ENCODE measurements around the gene C2. TPM values are rescaled to one million over a fixed set of nuclear protein-coding genes. Genes with fewer than 3 reads are reported as not detected.

The C2 gene
- total RNA-seq, 1 donor from 2014 or later = 0.63 TPM

DNA sequence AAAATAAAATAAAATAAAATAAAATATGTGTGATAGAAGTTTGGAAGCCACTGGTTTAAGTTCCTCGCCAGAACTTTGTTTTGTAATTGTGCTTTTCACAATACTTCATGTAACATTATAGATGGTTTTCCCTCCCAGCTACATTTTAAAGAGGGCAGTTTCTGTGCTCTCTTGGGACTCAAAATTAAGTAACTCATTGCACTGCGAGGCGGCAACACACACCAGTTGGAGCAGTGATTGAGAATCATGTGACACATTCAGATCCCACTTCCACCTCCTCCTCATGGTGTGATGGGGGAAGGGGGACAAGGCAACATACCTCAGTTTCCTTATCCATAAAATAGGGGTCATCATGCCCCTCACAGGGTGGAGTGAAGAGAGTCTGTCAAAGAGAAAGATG is 7.5 kb downstream of the C2 start:
- TF ChIP-seq, protein P1, sequence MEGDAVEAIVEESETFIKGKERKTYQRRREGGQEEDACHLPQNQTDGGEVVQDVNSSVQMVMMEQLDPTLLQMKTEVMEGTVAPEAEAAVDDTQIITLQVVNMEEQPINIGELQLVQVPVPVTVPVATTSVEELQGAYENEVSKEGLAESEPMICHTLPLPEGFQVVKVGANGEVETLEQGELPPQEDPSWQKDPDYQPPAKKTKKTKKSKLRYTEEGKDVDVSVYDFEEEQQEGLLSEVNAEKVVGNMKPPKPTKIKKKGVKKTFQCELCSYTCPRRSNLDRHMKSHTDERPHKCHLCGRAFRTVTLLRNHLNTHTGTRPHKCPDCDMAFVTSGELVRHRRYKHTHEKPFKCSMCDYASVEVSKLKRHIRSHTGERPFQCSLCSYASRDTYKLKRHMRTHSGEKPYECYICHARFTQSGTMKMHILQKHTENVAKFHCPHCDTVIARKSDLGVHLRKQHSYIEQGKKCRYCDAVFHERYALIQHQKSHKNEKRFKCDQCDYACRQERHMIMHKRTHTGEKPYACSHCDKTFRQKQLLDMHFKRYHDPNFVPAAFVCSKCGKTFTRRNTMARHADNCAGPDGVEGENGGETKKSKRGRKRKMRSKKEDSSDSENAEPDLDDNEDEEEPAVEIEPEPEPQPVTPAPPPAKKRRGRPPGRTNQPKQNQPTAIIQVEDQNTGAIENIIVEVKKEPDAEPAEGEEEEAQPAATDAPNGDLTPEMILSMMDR (IDR thresholded peaks at IDR 0.05; ENCODE audit: insufficient read depth, low read length, poor library complexity, severe bottlenecking) = no peak
- no peak for DNase-seq (ENCODE audit: low read depth)
- no peaks in the 10 kb centered on the region for H3K36me3 ChIP-seq (ENCODE audit: control insufficient read depth, insufficient read depth, low read length)
- no peak overlapping the region for H3K4me3 ChIP-seq (ENCODE audit: low read depth, low read length)
- peaks cover 2% of the 10 kb centered on the region for H3K27me3 ChIP-seq (ENCODE audit: control insufficient read depth, insufficient read depth, low read length)

DNA sequence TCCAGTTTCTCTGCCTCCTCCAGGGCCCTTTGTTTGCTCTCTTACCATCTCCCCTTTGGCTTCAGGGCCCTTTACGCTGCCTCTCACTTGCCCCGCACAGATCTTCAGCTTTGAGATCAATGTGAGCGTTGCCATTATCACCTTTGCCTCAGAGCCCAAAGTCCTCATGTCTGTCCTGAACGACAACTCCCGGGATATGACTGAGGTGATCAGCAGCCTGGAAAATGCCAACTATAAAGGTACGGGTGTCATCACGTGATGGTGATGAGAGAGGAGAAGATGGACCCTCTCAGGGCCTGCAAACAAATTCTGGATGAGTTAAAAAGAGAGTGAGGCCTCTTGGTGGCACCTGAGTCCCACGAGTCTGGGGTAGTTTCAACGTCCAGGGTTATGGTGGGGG is 8.3 kb downstream of the C2 start:
- DNase-seq (ENCODE audit: low read depth) = no peak
- no peaks in the 10 kb centered on the region for H3K36me3 ChIP-seq (ENCODE audit: control insufficient read depth, insufficient read depth, low read length)
- H3K27me3 ChIP-seq (ENCODE audit: control insufficient read depth, insufficient read depth, low read length) = peaks cover 2% of the 10 kb centered on the region
- TF ChIP-seq, protein P1 (IDR thresholded peaks at IDR 0.05; ENCODE audit: insufficient read depth, low read length, poor library complexity, severe bottlenecking) = no peak
- no peak overlapping the region for H3K4me3 ChIP-seq (ENCODE audit: low read depth, low read length)

DNA sequence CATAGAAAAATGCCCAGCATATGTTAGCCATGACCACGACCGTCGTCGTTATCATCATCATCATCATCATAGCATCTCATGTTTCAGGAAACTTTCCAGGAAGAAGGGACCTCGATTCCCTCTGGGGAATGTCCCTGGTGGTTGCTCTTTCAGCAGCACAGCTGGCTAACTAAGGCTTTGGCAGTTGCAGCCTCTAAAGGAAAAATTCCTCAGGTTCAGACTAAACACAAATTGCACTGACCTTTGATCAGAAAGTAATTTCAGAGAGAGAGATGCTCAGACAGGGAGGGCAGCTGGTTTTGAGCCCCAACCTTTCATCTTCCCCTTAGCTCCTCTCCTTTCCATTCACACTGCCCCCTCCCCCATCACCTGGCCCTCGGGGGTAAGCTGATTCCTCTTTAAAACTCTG is 12.7 kb downstream of the C2 start:
- Histone ChIP-seq H3K27me3 (ENCODE audit: control insufficient read depth, insufficient read depth, low read length) (peaks cover 11% of the 10 kb centered on the region), H3K4me3 (ENCODE audit: low read depth, low read length) (no peak overlapping the region), H3K36me3 (ENCODE audit: control insufficient read depth, insufficient read depth, low read length) (no peaks in the 10 kb centered on the region)
- TF ChIP-seq, protein P1 (IDR thresholded peaks at IDR 0.05; ENCODE audit: insufficient read depth, low read length, poor library complexity, severe bottlenecking) = no peak
- peak; percentile 12 for DNase-seq (ENCODE audit: low read depth)

DNA sequence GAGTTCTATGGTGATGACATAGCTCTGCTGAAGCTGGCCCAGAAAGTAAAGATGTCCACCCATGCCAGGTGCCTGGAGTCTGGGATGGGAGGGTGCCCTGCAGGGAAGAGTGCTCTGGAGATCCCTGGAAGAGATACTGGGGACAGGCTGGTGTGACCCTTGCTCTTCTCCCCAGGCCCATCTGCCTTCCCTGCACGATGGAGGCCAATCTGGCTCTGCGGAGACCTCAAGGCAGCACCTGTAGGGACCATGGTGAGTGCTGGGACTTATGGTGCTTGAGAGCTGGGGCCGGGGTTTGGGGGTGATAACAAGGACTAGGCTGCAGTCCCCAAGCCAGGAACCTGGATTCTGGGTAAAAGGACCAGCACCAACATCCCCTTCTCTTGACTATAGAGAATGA is 16.2 kb downstream of the C2 start:
- TF ChIP-seq, protein P1 (IDR thresholded peaks at IDR 0.05; ENCODE audit: insufficient read depth, low read length, poor library complexity, severe bottlenecking) = no peak
- H3K36me3 ChIP-seq (ENCODE audit: control insufficient read depth, insufficient read depth, low read length) = no peaks in the 10 kb centered on the region
- peaks cover 14% of the 10 kb centered on the region for H3K27me3 ChIP-seq (ENCODE audit: control insufficient read depth, insufficient read depth, low read length)
- no peak for DNase-seq (ENCODE audit: low read depth)
- no peak overlapping the region for H3K4me3 ChIP-seq (ENCODE audit: low read depth, low read length)

DNA sequence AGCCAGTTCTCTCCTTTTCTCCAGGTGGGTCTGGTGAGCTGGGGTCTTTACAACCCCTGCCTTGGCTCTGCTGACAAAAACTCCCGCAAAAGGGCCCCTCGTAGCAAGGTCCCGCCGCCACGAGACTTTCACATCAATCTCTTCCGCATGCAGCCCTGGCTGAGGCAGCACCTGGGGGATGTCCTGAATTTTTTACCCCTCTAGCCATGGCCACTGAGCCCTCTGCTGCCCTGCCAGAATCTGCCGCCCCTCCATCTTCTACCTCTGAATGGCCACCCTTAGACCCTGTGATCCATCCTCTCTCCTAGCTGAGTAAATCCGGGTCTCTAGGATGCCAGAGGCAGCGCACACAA is 17.6 kb downstream of the C2 start:
- Histone ChIP-seq H3K27me3 (ENCODE audit: control insufficient read depth, insufficient read depth, low read length) (peaks cover 14% of the 10 kb centered on the region), H3K36me3 (ENCODE audit: control insufficient read depth, insufficient read depth, low read length) (no peaks in the 10 kb centered on the region), H3K4me3 (ENCODE audit: low read depth, low read length) (no peak overlapping the region)
- no peak for DNase-seq (ENCODE audit: low read depth)
- TF ChIP-seq, protein P1 (IDR thresholded peaks at IDR 0.05; ENCODE audit: insufficient read depth, low read length, poor library complexity, severe bottlenecking) = no peak

DNA sequence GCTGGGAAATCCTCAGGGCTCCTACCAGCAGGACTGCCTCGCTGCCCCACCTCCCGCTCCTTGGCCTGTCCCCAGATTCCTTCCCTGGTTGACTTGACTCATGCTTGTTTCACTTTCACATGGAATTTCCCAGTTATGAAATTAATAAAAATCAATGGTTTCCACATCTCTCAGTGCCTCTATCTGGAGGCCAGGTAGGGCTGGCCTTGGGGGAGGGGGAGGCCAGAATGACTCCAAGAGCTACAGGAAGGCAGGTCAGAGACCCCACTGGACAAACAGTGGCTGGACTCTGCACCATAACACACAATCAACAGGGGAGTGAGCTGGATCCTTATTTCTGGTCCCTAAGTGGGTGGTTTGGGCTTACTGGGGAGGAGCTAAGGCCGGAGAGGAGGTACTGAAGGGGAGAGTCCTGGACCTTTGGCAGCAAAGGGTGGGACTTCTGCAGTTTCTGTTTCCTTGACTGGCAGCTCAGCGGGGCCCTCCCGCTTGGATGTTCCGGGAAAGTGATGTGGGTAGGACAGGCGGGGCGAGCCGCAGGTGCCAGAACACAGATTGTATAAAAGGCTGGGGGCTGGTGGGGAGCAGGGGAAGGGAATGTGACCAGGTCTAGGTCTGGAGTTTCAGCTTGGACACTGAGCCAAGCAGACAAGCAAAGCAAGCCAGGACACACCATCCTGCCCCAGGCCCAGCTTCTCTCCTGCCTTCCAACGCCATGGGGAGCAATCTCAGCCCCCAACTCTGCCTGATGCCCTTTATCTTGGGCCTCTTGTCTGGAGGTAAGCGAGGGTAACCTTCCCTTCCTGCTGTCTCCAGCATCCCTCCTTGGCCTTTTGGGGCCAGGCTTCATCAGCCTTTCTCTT is 18.2 kb downstream of the C2 start, which contains the start of gene CFB:
TSS of gene CFB (plus strand) at position 589 of the 863 bp plus-strand sequence. CDS start at position 716, 127 bp downstream.
- Histone ChIP-seq H3K27me3 (ENCODE audit: control insufficient read depth, insufficient read depth, low read length) (peaks cover 14% of the 10 kb centered on the region), H3K4me3 (ENCODE audit: low read depth, low read length) (no peak within 1 kb of the TSS), H3K36me3 (ENCODE audit: control insufficient read depth, insufficient read depth, low read length) (no peaks in the 10 kb centered on the region)
- TF ChIP-seq, protein P1 (IDR thresholded peaks at IDR 0.05; ENCODE audit: insufficient read depth, low read length, poor library complexity, severe bottlenecking) = no peak
- DNase-seq (ENCODE audit: low read depth) = peak; percentile 29

Data from kidney epithelial cell (primary cell).